Measurements from ENCODE around the gene LCNL1. TPM values are rescaled to one million over a fixed set of nuclear protein-coding genes. Genes with fewer than 3 reads are reported as not detected.

LCNL1 gene
- total RNA-seq, result not detected in 2 replicates

DNA sequence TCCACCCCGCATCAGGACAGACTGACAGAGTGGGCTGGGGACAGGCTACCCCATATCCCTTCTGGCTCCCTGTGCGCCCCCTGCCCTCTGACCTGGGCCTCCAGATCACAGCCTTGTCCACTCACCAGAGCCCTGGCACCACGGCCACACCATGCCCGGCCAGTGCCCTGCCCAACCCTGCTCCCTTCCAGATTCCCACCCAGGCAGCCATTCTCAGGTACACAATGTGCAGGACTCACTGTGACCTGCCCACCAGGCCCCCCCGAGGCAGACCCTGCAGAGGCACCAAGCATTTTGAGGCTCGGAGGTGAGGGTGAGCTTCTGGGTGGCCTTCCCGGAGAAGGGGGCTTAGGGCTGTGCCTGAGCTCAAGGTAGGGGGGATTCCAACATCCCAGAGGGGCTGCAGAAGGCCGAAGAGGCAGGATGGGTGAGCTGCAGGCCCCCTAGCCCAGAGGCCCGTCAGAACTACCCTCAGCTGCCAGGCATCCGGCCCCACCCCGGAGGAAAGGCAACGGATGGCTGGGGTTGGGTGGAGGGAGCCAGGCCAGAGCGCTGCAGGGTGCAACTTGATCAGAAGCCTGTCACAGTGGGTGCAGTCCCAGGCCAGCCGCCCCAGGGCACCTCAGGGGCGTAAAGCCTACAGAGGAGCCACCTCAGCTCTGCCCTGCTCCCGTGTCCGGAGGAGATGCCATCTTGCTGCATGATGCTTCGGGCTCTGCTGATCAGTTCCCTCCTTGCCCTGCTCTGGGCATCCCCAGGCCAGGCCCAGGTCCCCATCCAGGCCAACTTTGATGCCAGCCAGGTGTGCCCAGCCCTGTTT is at the start of gene LCNL1:
TSS of gene LCNL1 (plus strand) at position 762 of the 820 bp plus-strand sequence. CDS start 594 bp downstream, outside the sequence.
- no peak for DNase-seq (ENCODE audit: low read depth in 2 of 2)

DNA sequence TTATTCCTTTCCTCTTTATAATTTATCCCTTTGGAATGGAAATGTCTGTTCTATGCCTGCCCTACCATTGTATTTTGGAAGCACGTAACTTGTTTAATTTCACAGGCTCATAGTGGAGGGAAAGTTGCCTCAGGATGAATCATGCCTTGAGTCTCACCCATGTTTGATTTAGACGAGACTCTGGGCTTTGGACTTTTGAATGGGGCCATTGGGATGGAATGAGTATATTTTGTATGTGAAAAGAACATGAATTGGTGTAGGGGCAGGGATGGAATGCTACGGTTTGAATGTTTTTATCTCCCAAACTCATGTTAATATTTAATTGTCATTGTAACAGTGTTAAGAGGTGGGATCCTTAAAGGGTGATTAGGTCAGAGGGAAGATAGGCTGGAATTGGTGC is 48.5 kb upstream of the LCNL1 start:
- DNase-seq (ENCODE audit: low read depth in 2 of 2), result no peak

DNA sequence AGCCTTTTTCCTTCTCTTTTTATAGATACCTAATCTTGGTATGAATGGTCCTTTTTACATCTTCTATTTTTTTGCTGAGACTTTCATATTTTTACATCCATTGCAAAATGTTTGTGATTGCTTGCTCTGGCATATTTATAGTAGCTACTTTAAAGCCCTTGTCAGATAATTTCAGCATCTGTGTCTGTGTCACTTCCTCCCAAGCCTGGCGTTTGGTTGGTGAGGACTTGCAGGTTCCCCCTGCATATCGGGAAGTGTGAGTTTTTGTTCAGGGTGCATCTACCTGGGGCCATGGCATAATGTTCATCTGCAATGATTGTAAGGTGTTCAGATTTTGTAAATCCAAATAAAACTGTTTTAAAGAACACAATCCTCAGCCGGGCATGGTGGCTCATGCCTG is 47.1 kb upstream of the LCNL1 start:
- DNase-seq (ENCODE audit: low read depth in 2 of 2), result no peak

DNA sequence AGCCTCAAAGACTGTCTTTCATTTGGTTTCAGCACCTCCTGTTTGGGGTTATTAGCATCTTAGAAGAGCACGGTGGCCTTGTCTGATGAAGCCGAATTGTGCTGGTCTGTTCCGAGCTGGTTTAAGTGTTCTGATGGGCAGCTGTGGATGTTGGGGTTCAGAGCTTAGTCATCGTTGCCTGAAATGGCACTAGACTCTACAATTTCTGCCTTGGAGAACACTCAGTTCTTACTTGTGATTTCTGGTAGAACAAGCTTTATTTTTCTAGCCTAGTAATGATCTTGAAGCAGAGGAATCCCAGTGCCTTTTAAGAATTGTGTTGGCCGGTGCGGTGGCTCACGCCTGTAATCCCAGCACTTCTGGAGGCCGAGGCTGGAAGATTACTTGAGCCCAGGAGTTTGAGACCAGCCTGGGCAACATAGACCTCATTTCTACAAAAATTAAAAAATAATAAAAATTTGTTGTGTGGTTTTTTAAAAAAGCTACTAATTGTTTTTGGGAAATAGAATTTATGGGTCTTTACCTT is 46.1 kb upstream of the LCNL1 start:
- DNase-seq (ENCODE audit: low read depth in 2 of 2), result no peak

DNA sequence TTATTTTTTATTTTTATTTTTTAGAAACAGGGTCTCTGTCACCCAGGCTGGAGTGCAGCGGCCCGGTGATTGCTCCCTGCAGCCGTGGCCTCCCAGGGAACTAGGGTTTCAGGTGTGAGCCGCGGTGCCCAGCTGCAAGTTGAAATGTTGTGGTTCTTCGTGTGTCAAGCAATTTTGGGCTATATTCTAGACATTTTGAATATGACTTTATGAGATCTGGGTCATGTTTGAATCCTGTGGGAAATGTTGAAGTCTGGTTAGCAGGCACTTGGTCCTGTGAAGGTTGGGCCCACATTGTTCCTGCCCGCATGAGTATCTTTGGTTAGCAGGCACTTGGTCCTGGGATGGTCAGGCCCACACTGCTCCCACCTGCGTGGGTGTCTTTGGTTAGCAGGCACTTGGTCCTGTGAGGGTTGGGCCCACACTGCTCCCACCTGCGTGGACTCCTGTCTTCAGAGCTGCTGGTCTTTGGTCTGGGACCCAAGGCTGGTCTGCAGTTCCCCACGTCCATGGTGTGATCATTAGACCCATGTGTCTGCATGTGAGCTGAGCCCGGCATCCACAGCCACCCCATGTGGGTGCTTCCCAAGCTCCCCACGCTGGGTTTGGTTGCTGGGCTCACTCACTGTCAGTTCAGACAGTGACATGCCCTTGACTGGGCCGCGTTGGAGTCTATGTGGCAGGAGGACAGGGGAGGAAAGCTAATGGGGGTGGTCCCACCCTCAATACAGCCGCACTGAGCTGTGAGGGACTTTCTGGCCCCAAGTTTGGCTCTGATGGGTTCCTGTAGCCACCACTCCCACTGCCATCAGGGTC is 45.4 kb upstream of the LCNL1 start:
- DNase-seq (ENCODE audit: low read depth in 2 of 2), result no peak

DNA sequence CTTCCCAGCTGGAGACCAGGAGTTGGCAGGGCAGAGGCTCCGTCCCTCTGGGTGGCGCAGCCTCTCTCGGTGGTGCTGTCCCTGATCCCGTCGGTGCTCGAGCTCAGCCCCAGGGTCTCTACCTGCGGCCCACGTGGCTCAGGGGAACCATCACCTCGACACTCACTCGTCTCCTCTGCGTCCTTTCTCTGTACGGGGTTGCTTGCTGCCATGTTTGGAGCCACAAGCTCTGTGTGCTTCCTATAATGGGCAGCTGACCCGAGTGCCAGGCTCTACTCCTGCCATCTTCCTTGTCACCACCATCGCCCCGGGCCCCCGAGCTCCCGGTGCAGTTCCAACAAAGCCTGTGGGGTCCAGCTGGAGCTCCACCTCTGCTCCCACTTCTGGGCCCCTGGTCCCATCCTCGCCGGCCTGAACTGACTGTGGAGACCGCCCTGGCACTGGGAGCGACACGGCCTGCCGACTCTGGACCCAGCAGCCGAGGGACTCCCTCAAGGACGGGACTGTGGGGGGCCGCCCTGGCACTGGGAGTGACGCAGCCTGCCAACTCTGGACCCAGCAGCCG is 43.3 kb upstream of the LCNL1 start:
- no peak for DNase-seq (ENCODE audit: low read depth in 2 of 2)

GRCh38 chr9:136939996-136940525 is 42.7 kb upstream of the LCNL1 start:
- DNase-seq (ENCODE audit: low read depth in 2 of 2), result no peak

- DNase-seq (ENCODE audit: low read depth in 2 of 2), result no peak
Measured at GRCh38 chr9:136940526-136941230, 42.1 kb upstream of the LCNL1 start.

DNA sequence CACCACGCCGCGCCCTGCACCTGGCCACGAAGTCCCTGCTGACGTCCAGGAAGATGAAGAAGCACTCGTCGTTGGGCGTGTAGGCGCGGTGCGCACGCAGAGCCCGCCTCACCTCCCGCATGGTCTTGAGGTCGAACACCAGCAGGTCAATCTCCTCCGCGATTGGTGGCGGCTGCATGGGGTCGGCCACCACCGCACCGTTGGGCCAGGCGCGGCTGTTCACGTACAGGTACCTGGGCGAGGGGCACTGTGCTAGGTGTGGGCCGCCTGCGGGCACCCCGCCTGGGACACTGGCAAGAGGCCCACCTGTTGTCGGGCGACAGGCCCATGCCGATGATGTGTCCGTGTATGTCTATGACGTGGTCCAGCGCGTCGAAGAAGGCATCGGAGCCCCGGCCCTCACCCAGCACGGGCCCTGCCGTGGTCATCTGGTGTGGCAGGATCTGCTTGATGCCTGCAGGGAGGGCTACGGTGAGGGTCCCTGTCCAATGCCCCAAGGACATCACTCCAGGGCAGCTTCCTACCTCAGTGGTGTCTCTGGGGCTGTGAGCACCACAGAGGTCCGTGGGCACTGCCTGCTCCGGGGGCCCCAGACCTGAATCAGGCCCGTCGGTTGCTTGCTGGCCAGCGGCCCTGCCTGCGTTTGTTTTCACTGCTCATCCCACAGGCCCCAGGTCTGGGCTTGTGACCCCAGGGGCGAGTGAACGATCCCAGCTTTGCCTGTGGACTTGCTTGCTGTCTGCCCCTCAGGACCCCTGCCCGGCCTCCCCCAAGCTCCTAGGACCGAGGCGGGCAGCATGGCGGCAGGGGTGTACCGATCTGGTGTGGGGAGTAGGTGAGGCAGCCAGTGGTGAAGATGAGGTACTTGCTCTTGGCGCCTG is 41.3 kb upstream of the LCNL1 start:
- DNase-seq (ENCODE audit: low read depth in 2 of 2), result no peak

- no peak for DNase-seq (ENCODE audit: low read depth in 2 of 2)
Measured at GRCh38 chr9:136942112-136942880, 40.5 kb upstream of the LCNL1 start.

GRCh38 chr9:136942881-136943230 is 39.9 kb upstream of the LCNL1 start:
- DNase-seq (ENCODE audit: low read depth in 2 of 2), result no peak

GRCh38 chr9:136943291-136944211 is 39.2 kb upstream of the LCNL1 start:
- DNase-seq (ENCODE audit: low read depth in 2 of 2), result peak; percentile 63 to 65

- peak; percentile 78 to 88 for DNase-seq (ENCODE audit: low read depth in 2 of 2)
Measured at GRCh38 chr9:136944212-136944518, 38.6 kb upstream of the LCNL1 start.

DNA sequence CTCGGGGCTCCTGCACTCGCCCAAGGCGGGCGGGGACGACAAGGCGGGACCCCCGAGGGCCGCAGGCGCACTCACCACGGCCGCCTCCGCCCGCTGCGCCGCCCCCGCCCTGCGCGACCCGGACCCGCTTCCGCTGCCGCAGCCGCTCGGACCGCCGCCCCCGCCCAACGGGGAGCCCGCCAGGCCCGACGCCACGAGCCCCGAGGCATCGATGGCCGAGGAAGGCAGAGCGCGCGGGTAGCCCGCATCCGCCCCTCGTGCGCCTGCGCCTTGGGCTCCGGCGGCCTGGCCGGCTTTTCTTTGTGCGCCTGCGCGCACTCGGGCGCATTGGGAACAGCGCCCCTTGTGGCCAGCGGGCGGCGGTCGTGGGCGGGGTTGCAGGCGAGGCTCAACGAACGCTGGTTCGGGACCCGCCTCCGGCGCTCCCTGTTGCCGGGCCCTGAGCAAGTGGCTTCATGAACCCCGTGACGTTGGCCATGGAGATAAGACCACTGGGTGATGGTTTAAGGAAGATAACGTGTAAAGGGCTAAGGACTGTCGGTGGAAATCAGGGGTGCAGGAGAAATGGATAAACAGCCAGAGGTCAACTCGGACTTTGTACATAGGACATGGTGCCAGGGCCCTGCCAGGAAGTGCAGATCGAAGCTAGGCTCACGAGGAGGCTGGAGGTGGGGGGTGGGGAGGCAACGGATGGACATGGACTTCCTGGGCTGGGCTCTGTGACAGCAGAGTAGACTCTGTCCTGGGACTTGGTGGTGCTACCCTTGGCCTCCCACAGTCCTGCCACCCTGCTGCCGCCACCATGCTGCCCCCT is 38.1 kb upstream of the LCNL1 start, which contains the start of the genes C8G and FBXW5:
TSS of gene C8G (plus strand) at position 725 of the 814 bp plus-strand sequence. CDS start at position 803, 78 bp downstream.
TSS of gene FBXW5 (minus strand) at position 220 of the 814 bp plus-strand sequence. CDS start 655 bp downstream, outside the sequence.
- DNase-seq (ENCODE audit: low read depth in 2 of 2), result peak; percentile 94 to 97

DNA sequence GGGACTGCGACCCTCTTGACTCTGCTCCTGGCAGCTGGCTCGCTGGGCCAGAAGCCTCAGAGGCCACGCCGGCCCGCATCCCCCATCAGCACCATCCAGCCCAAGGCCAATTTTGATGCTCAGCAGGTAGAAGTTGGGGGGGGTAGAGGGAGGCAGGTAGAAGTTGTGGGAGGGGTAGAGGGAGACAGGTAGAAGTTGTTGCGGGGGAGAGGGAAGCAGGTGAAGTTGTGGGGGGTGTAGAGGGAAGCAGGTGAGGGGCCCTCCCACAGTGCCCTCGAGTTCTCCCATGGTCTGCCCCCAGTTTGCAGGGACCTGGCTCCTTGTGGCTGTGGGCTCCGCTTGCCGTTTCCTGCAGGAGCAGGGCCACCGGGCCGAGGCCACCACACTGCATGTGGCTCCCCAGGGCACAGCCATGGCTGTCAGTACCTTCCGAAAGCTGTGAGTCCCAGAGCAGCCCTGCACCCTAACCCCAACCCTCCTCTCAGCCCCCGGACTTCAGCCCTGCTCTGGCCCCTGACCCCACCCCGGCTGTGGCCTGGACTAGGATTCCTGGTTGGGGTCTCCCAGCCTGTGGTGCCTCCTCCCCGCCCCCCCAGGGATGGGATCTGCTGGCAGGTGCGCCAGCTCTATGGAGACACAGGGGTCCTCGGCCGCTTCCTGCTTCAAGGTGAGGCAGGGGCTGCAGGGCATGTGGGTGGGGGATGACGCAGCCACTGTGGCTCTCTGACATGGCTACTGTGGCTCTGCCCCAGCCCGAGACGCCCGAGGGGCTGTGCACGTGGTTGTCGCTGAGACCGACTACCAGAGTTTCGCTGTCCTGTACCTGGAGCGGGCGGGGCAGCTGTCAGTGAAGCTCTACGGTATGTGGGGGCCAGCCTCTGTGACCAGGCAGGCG is 37.2 kb upstream of the LCNL1 start:
- DNase-seq (ENCODE audit: low read depth in 2 of 2), result no peak
